Smooth muscle cell (in vitro differentiated cells): Measurements from ENCODE around the gene XRRA1. TPM values are rescaled to one million over a fixed set of nuclear protein-coding genes. Genes with fewer than 3 reads are reported as not detected.

Experiments
- DNase-seq: peaks from one replicate; lab custom pipeline; 2025; ENCODE audit not compliant: unreplicated experiment; lab: John Stamatoyannopoulos, UW
- H2AFZ ChIP-seq: fragments of 200-600 bp; sonication (generic); 2 replicates; pipeline ENCODE4 v1.6.0; 2016; ENCODE audit warnings: antibody characterized with exemption, low read depth, mild to moderate bottlenecking
- H3F3A ChIP-seq: fragments of 200-600 bp; sonication (generic); 2 replicates; pipeline ENCODE4 v1.6.0; 2017; ENCODE audit warnings: antibody characterized with exemption, low read depth
- H3K27ac ChIP-seq: fragments of 200-600 bp; sonication (generic); 2 replicates; pipeline ENCODE4 v1.5.1; 2016; ENCODE audit warnings: low read depth, mild to moderate bottlenecking
- H3K27me3 ChIP-seq: fragments of 200-600 bp; sonication (generic); 2 replicates; pipeline ENCODE4 v1.6.1; 2016; ENCODE audit warnings: low read depth, mild to moderate bottlenecking
- H3K36me3 ChIP-seq: fragments of 200-600 bp; sonication (generic); 2 replicates; pipeline ENCODE4 v1.5.1; 2016; ENCODE audit warnings: low read depth
- H3K4me1 ChIP-seq: fragments of 200-600 bp; sonication (generic); 2 replicates; pipeline ENCODE4 v1.5.1; 2016; ENCODE audit warnings: low read depth
- H3K4me2 ChIP-seq: fragments of 200-600 bp; sonication (generic); 2 replicates; pipeline ENCODE4 v1.6.0; 2016; ENCODE audit warnings: mild to moderate bottlenecking
- H3K4me3 ChIP-seq: fragments of 200-600 bp; sonication (generic); 2 replicates; pipeline ENCODE4 v1.5.1; 2016; ENCODE audit warnings: mild to moderate bottlenecking
- H3K79me2 ChIP-seq: fragments of 200-600 bp; sonication (generic); 2 replicates; pipeline ENCODE4 v1.6.0; 2016; ENCODE audit warnings: low read depth, mild to moderate bottlenecking
- H3K9ac ChIP-seq: fragments of 200-600 bp; sonication (generic); 2 replicates; pipeline ENCODE4 v1.6.0; 2016; ENCODE audit warnings: low read depth
- H3K9me3 ChIP-seq: fragments of 200-600 bp; sonication (generic); replicated peaks from 2 replicates; pipeline ENCODE4 v1.5.1; 2016; ENCODE audit warnings: low read depth
- H4K20me1 ChIP-seq: fragments of 200-600 bp; sonication (generic); 2 replicates; pipeline ENCODE4 v1.6.0; 2016; ENCODE audit warnings: low read depth
- WGBS: methylation state at CpG from one replicate; pipeline ENCODE4 v1.1.7; 2016; ENCODE audit warnings: low lambda C conversion rate; 5-methylcytosine and 5-hydroxymethylcytosine counted together
- polyA plus RNA-seq: library from polyadenylated mRNA; unstranded; fragments of >200 nt; fragmentation: Nextera tagmentation; extraction: Ambion mirVana; gene quantifications from 2 replicates; pipeline ENCODE4 v1.2.1, GENCODE V29; 2016
- total RNA-seq: library from RNA; depleted of rRNA; stranded (reverse); fragments of >200 nt; gene quantifications from 2 replicates; pipeline ENCODE4 v1.2.3, GENCODE V29; 2014
- TF ChIP-seq, protein P1 (sequence below): fragments of 200-600 bp; sonication (generic); IDR thresholded peaks from 2 replicates; pipeline ENCODE4 v1.5.1; 2017; ENCODE audit warnings: borderline replicate concordance, mild to moderate bottlenecking, antibody characterized with exemption; ENCODE audit not compliant: insufficient read depth, poor library complexity, severe bottlenecking

XRRA1 gene
- total and polyA plus RNA-seq, 2 experiments from 2014 or later, result 3.8 to 9.4 TPM

DNA sequence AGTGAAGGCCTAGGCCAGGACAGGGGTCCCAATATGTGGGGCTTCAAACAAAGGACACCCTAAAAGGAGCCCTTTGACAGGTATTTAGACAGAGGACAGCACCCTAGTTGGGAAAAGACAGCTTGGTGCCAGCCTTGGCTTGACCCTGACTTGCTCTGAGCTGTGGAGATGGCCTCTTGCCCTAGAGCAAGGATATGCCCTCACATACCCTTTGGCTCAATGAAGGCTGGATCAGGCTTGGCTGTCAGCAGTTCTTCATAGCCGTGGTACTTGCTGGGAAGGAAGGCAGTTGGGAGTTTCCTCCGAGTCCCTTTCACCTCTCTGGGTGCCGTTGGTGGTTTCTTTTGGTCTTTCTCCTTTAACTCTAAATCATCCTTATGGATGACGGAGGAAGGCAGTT is 104.0 kb downstream of the XRRA1 start:
- Histone ChIP-seq H3F3A (peaks cover 10% of the 10 kb centered on the region), H3K9me3 (no peaks in the 10 kb centered on the region), H3K36me3 (no peaks in the 10 kb centered on the region), H3K4me2 (no peak overlapping the region), H4K20me1 (no peaks in the 10 kb centered on the region), H3K9ac (no peak overlapping the region), H3K4me1 (peaks cover 10% of the 10 kb centered on the region), H3K4me3 (no peak overlapping the region), H3K79me2 (no peaks in the 10 kb centered on the region), H3K27me3 (no peaks in the 10 kb centered on the region), H2AFZ (no peak overlapping the region), H3K27ac (no peak overlapping the region)
- TF ChIP-seq, protein P1, sequence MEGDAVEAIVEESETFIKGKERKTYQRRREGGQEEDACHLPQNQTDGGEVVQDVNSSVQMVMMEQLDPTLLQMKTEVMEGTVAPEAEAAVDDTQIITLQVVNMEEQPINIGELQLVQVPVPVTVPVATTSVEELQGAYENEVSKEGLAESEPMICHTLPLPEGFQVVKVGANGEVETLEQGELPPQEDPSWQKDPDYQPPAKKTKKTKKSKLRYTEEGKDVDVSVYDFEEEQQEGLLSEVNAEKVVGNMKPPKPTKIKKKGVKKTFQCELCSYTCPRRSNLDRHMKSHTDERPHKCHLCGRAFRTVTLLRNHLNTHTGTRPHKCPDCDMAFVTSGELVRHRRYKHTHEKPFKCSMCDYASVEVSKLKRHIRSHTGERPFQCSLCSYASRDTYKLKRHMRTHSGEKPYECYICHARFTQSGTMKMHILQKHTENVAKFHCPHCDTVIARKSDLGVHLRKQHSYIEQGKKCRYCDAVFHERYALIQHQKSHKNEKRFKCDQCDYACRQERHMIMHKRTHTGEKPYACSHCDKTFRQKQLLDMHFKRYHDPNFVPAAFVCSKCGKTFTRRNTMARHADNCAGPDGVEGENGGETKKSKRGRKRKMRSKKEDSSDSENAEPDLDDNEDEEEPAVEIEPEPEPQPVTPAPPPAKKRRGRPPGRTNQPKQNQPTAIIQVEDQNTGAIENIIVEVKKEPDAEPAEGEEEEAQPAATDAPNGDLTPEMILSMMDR, result no peak
- WGBS, result 94% methylated on average over 4 of the region's 4 CpGs
- DNase-seq, result no peak

DNA sequence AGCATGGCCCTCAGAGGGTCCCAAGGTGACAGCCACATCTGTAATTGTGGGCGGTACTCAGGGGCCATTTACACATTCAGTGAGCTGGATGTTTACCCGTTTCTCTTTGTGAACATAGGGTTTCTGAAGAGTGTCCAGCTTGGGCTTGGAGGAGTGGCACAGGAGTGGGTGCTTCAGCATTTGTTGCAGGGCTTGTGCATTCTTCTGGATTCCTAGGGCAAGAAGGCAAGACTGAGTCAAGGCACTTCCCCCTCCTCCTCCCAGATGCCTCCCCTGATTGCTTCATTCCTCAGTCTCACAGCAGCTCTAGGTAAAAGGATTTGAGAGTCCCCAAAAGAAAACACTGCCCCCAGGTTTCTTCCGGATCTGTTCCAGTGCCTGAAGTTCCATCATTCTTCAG is 104.8 kb downstream of the XRRA1 start:
- Histone ChIP-seq H3K4me1 (peaks cover 2% of the 10 kb centered on the region), H3K4me3 (no peak overlapping the region), H3K27me3 (no peaks in the 10 kb centered on the region), H3K27ac (no peak overlapping the region), H3K79me2 (no peaks in the 10 kb centered on the region), H3F3A (peaks cover 3% of the 10 kb centered on the region), H3K36me3 (no peaks in the 10 kb centered on the region), H3K4me2 (no peak overlapping the region), H4K20me1 (no peaks in the 10 kb centered on the region), H3K9ac (no peak overlapping the region), H3K9me3 (no peaks in the 10 kb centered on the region), H2AFZ (no peak overlapping the region)
- no peak for DNase-seq
- WGBS, result 96% methylated on average over 3 of the region's 3 CpGs
- TF ChIP-seq, protein P1, result no peak

DNA sequence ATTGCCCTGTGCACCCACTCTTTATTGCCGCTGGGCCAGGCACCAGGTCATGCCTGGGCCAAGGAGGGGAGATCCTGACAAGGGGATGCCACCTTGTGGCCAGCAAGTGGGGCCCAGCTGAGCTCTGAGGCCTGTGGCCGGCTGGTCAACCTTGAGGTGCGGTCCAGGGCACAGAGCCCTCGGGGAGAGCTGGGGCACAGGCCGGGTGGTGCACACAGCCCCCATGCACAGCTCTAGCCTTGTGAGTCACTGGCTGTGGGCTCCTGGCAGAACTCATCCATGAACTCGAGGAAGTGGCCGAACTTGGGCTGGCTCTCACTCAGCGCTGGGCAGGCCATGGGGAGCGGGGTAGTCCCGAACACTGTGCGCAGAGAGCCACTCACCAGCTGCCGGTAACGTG is 105.9 kb downstream of the XRRA1 start:
- TF ChIP-seq, protein P1, result no peak
- WGBS, result 96% methylated on average over 13 of the region's 13 CpGs
- H3K4me3 ChIP-seq, result no peak overlapping the region
- no peaks in the 10 kb centered on the region for H3K36me3 ChIP-seq
- H3K9me3 ChIP-seq, result no peaks in the 10 kb centered on the region
- no peaks in the 10 kb centered on the region for H3K4me1 ChIP-seq
- H4K20me1 ChIP-seq, result no peaks in the 10 kb centered on the region
- no peak overlapping the region for H2AFZ ChIP-seq
- no peaks in the 10 kb centered on the region for H3K79me2 ChIP-seq
- no peak overlapping the region for H3K4me2 ChIP-seq
- no peaks in the 10 kb centered on the region for H3F3A ChIP-seq
- no peak for DNase-seq
- H3K27ac ChIP-seq, result no peak overlapping the region
- no peaks in the 10 kb centered on the region for H3K27me3 ChIP-seq
- no peak overlapping the region for H3K9ac ChIP-seq

DNA sequence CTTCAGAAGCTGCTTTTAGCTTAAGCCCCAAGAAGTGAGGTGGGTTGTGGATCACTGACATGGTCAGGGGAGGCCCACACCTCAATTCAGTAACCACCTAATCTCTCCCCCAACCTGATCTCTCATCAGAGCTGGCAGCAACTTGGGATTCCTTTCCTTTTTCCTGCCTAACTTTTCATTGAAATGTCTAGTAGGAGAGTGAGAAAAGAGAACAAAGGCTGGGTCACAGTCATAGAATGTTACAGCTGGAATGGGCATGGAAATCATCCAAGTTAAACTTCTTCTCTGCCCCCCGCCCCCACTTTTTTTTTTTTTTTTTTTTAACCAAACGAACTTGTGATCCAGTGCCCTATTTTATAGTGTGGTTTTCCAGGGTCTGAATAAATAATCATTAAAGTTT is 108.4 kb downstream of the XRRA1 start:
- no peaks in the 10 kb centered on the region for H3K27me3 ChIP-seq
- peaks cover 14% of the 10 kb centered on the region for H3K36me3 ChIP-seq
- no peak for DNase-seq
- H3F3A ChIP-seq, result peaks cover 12% of the 10 kb centered on the region
- TF ChIP-seq, protein P1, result no peak
- H3K9me3 ChIP-seq, result no peaks in the 10 kb centered on the region
- 89% methylated on average over 2 of the region's 2 CpGs for WGBS
- H3K4me3 ChIP-seq, result no peak overlapping the region
- H3K27ac ChIP-seq, result no peak overlapping the region
- H3K4me2 ChIP-seq, result no peak overlapping the region
- H2AFZ ChIP-seq, result no peak overlapping the region
- no peak overlapping the region for H3K9ac ChIP-seq
- H4K20me1 ChIP-seq, result no peaks in the 10 kb centered on the region
- no peaks in the 10 kb centered on the region for H3K79me2 ChIP-seq
- no peaks in the 10 kb centered on the region for H3K4me1 ChIP-seq
